Right renal pelvis (tissue), 4 donors: ENCODE results near the gene SLC7A10. TPM values are rescaled to one million over a fixed set of nuclear protein-coding genes. Genes with fewer than 3 reads are reported as not detected.
"Not testable (repeated sequence)": the region's sequence is repeated elsewhere in the genome, so short reads cannot be mapped to it uniquely, and the experiment has no call there.

ENCODE experiments used
- DNase-seq, 4 donors: peaks; one replicate each; pipeline ENCODE4 v3.0.0-alpha.2; 2013; ENCODE audit warnings: low read depth in 4 of 4, low spot score in 3 of 4, missing footprints in 1 of 4
- polyA plus RNA-seq, 4 donors: library from polyadenylated mRNA; unstranded; fragments of 120-200 nt; gene quantifications; one replicate each; pipeline ENCODE4 v1.2.1, GENCODE V29; 2013; ENCODE audit not compliant: insufficient read length in 4 of 4

SLC7A10 gene
- polyA plus RNA-seq, 4 donors, result 0.27 to 0.54 (median 0.40) TPM

DNA sequence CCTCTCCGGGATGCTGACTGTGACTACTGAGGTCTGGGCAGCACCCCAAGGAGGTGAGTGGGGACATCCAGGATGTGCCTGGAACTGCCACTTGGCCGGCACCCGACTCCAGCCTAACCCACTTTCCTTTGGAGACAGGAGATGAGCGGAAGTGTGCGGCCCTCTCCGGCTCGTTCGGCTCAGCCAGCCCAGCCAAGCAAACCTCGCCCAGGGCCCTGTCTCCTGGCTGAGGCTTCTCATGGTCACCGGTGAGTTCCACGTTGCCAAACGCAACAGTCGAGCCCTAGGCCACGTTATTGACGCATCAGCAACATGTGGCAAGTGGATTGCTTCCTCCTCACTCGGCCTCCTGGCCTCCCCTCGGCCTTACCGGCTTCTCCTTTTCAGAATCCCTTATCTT lies 5.5 kb downstream of the SLC7A10 start:
- no peak for DNase-seq

DNA sequence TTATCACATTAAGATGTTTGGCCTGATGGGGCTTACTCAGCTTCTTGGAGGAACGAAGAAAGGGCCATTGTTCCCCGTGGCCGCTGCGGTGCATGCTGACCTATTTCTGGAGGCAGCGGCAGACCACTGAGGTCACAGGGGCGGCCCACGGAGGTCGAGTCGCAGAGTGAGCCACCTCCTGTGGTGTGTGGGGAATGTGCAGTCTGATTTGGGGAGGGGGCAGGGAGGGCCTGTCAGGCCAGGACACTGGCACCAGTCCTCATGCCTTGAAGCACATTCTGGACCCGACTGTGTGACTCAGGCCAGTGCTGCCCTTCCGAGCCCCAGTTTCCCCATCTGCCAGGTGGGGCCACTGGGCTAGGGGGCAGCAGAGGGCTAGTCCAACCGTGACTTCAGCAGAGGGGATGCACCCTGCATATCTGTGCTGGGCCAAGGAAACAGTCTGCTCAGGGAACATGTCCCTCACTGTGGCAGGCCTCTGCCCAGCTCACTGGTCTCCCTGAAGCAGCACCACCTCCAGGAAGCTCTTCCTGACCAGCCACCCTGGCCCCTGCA lies 6.3 kb downstream of the SLC7A10 start:
- no peak for DNase-seq

DNA sequence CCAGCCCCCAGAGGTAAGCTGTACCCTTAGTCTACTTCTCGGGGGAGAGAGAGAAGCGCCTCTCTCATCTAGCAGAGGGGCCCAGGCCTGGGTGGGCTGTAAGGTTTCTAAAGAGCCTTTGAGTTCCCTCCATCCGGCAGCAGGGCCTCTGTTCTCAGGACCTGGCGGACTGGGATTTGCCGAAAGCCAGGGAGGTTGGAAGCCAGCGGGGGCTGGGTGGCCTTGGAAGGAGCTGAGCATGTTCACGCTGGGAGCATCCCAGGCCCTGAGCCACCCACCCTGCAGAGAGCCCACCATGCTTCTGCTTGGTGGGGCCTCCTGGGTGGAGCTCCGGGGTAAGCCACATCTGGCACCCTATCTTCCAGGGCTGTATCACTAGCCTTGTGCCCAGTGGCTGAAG lies 7.8 kb downstream of the SLC7A10 start:
- DNase-seq, result no peak

DNA sequence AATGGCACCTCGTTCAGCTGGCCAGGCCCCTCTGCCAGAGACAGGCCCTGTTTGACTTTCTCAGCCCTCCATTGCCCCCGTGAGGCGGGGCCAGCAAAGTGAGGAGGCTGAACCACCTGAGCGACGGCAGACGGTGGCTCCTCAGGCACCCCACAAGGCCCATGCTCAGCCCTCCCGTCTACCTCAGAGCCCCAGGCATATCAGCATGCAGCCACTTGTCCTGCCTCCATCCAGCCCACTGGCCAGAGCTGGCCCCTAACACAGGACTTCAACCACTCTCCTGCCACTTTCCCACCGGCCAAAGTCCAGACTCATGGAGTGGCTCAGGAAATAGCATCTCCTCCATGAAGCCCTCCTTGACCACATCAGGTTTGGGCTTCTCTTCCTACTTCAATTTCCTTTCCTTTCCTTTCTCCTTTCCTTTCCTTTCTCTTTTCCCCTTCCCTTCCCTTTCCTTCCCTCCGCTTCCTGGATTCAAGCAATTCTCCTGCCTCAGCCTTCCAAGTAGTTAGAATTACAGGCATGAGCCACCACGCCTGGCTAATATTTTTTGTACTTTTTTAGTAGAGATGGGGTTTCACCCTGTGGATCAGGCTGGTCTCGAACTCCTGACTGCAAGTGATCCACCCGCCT lies 9.3 kb downstream of the SLC7A10 start:
- DNase-seq, result no peak

- no peak for DNase-seq
These were observed 10.0 kb downstream of the SLC7A10 start for GRCh38 chr19:33215438-33216197.

GRCh38 chr19:33214596-33214995 lies 11.1 kb downstream of the SLC7A10 start:
- DNase-seq, result no peak

DNA sequence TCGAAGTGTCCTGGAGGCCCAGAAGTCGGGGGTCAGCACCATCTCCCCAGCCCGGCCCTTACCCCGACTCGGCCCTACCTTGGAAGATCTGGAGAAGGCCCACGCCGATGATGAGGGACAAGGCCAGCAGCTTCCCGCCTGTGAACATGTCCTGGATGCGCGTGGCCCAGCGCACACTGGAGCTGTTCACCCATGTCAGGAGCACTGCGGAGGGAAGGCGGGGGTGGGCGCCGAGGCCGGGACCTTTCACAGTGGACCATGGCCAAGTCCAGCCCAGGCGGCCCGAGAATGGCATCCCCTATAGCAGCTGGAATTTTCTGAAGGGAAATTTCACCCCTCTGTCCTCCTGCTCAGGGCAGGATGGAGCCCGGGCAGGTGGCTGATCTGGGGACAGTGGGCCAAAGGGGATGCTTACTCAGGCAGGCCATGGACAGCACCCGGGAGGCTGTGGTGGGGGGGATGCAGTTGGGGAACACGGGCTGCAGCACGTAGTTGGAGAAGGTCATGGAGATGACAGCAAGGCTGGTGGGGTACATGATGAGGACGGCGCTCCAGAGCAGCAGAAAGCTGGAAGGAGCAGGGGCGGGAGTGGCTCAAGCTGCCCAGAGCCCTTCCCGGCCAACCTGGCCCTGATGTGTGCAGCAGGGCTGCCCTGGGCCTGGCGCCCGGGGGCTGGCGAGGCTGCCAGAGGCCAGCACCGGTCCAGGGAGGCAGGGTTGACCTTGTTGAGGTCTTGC lies 13.0 kb downstream of the SLC7A10 start:
- DNase-seq, result no peak

DNA sequence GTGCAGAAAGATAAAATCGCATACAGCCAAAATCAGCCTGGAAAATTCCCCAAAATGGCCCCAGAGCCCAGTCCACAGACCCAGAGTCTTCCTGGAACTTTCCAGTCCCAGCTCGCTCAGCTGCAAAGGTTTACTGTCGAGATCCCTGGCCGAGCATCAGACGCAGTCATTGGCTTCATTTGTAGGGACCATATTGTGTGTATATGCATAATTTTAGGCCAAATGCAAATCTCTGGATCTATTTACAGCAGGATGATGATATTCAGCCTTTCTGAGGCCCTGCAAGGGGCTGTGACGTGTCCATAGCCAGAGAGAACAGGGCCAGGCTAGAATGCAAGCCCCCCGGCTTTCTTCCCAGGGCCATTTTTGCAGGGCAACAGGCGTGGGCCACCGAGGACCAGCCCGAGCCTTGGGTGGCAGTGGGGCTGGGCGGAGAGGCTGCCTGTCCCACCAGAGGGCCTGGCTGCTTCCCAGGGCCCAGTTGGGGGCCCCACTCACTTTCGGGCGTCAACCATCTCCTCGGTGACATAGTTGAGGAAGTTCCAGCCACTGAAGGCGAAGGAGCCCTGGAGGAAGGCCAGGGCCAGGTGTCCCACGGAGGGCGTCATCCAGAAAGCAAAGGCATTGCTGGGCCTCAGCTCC lies 13.7 kb downstream of the SLC7A10 start:
- DNase-seq, result no peak

GRCh38 chr19:33210266-33210940 lies 15.2 kb downstream of the SLC7A10 start:
- no peak for DNase-seq

DNA sequence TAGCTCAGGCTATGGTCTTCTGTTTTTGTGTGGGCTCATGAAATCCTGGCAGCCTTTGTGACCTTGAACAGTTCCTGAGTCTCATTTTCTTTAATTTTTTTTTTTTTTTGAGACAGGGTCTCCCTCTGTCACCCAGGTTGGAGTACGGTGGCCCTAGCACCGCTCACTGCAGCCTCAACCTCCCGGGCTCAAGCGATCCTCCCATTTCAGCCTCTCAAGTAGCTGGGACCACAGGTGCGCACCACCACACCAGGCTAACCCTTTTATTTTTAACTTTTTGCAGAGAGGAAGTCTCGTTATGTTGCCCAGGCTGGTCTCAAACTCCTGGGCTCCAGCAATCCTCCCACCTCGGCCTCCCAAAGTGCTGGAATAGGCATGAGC lies 15.8 kb downstream of the SLC7A10 start:
- not testable (repeated sequence) for DNase-seq

GRCh38 chr19:33208904-33209849 lies 16.5 kb downstream of the SLC7A10 start:
- DNase-seq, result no peak

GRCh38 chr19:33208371-33208895 lies 17.2 kb downstream of the SLC7A10 start:
- DNase-seq, result no peak

- no peak for DNase-seq
These were observed 17.7 kb downstream of the SLC7A10 start for GRCh38 chr19:33207903-33208302.

- DNase-seq, result no peak
These were observed 18.5 kb downstream of the SLC7A10 start for GRCh38 chr19:33207040-33207620.

DNA sequence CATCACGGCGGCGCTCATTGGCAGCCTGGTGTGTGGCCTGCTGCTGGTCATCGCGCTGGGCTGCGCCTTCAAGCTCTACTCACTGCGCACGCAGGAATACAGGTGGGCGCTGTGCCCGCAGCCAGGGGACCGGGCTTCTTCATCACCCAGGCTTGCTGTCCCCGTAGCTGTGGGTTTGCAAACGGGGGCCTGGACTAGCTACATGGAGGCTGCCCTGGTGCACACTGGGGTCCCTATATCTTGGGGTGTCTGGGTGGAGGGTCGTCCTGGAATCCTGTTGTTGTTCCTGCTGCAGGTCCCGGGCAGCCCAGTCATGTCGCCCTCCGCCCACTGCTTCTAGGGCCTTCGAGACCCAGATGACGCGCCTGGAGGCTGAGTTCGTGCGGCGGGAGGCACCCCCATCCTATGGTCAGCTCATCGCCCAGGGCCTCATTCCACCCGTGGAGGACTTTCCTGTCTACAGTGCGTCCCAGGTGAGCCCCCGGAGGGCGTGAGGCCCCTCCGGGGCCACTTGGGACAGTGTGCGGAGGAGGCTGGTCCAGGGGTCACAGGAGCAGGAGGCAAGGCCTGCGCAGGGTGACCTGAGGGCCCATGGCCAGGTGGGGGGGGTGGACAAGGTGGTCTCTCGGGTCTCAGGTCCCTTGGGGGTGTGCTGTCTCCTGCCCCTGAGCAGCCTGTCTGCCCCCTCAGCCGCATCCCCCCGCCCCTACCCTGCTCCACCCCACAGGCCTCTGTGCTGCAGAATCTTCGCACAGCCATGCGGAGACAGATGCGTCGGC lies 19.2 kb downstream of the SLC7A10 start:
- DNase-seq, result no peak

- no peak for DNase-seq
These were observed 20.0 kb downstream of the SLC7A10 start for GRCh38 chr19:33205531-33206260.

- no peak for DNase-seq
These were observed 20.5 kb downstream of the SLC7A10 start for GRCh38 chr19:33205110-33205509.
